Measurements from ENCODE around the gene PCSK4.

GRCh38 chr19:1450735-1451731, 39.1 kb downstream of the PCSK4 start:
- TF ChIP-seq POLR2A (IDR thresholded peaks at IDR 0.05; ENCODE audit: borderline replicate concordance, extremely low read depth, insufficient read depth, insufficient read length) (no peak), CTCF (IDR thresholded peaks at IDR 0.05 in 2 of 3, conservative IDR thresholded peaks at IDR 0.05 in 1 of 3; ENCODE audit: borderline replicate concordance in 1 of 3, insufficient read depth in 1 of 3, low read depth in 2 of 3, low read length in 2 of 3) (no peak), POLR2AphosphoS5 (IDR thresholded peaks at IDR 0.05; ENCODE audit: low read depth, low read length) (no peak), CEBPB (IDR thresholded peaks at IDR 0.05; ENCODE audit: low read depth) (no peak), ZNF274 (IDR thresholded peaks at IDR 0.05; ENCODE audit: low read depth, low read length) (no peak), MAX (IDR thresholded peaks at IDR 0.05) (no peak), SIN3A (IDR thresholded peaks at IDR 0.05; ENCODE audit: low read depth) (no peak)
